SK-N-SH (cell line): Measurements from ENCODE around the gene PTPDC1. TPM values are rescaled to one million over a fixed set of nuclear protein-coding genes. Genes with fewer than 3 reads are reported as not detected.

Source experiments
- CTCF ChIA-PET: fragments of 300-600, 350-600 bp; formaldehyde crosslinking; extraction: SDS; loops from one replicate; lab custom pipeline; 2021; lab: Yijun Ruan, JAX
- POLR2A ChIA-PET: fragments of 350-600 bp; sonication (Branson Sonifier 250); formaldehyde crosslinking; extraction: SDS; loops from one replicate; lab custom pipeline; 2020; ENCODE audit warnings: antibody characterized with exemption, inconsistent platforms; lab: Yijun Ruan, JAX
- DNase-seq: peaks from one replicate; pipeline ENCODE4 v3.0.0; 2012
- H2AFZ ChIP-seq: fragments of 200-600 bp; sonication (generic); 2 replicates; pipeline ENCODE4 v1.8.1; 2016; ENCODE audit warnings: antibody characterized with exemption, mild to moderate bottlenecking, low read depth
- H3F3A ChIP-seq: fragments of 200-600 bp; sonication (generic); replicated peaks from 2 replicates; pipeline ENCODE3; 2016; ENCODE audit warnings: antibody characterized with exemption, mild to moderate bottlenecking; ENCODE audit not compliant: insufficient read depth
- H3K27ac ChIP-seq, 2 experiments: fragments of 200-500 bp in 1 of 2; fragments of 200-600 bp in 1 of 2; sonication (Bioruptor generic) in 1 of 2; sonication (generic), shearing (Covaris generic) in 1 of 2; 2 replicates each; pipeline versions ENCODE4 v1.5.1 to v1.6.1; 2014 to 2016; ENCODE audit warnings: low read depth in 2 of 2, inconsistent platforms in 1 of 2, low read length in 1 of 2, mild to moderate bottlenecking in 1 of 2, mixed read lengths in 1 of 2
- H3K27me3 ChIP-seq: fragments of 200-600 bp; sonication (generic), shearing (Covaris generic); 2 replicates; pipeline ENCODE4 v1.6.1; 2016; ENCODE audit warnings: mixed run types; ENCODE audit not compliant: insufficient read depth
- H3K36me3 ChIP-seq, 2 experiments: fragments of 200-500 bp in 1 of 2; fragments of 200-600 bp in 1 of 2; sonication (Bioruptor generic) in 1 of 2; sonication (generic) in 1 of 2; replicated peaks in 1 of 2; 2 replicates each; pipeline versions ENCODE3 to v1.5.1; 2014 to 2016; ENCODE audit warnings: low read length in 1 of 2, mild to moderate bottlenecking in 1 of 2; ENCODE audit not compliant: insufficient read depth in 2 of 2, control insufficient read depth in 1 of 2
- H3K4me1 ChIP-seq, 2 experiments: fragments of 200-500 bp in 1 of 2; fragments of 200-600 bp in 1 of 2; sonication (Bioruptor generic) in 1 of 2; sonication (generic), shearing (Covaris generic) in 1 of 2; 2 replicates each; pipeline versions ENCODE4 v1.5.1 to v1.6.1; 2014 to 2016; ENCODE audit warnings: low read depth in 1 of 2, low read length in 1 of 2, mixed run types in 1 of 2; ENCODE audit not compliant: insufficient read depth in 2 of 2, control insufficient read depth in 1 of 2
- H3K4me2 ChIP-seq: fragments of 200-600 bp; sonication (generic), shearing (Covaris generic); 2 replicates; pipeline ENCODE4 v1.6.1; 2017; ENCODE audit warnings: mixed run types
- H3K4me3 ChIP-seq, 2 experiments: fragments of 200-500 bp in 1 of 2; fragments of 200-600 bp in 1 of 2; sonication (Bioruptor generic) in 1 of 2; sonication (generic), shearing (Covaris generic) in 1 of 2; 2 replicates each; pipeline versions ENCODE4 v1.5.1 to v1.8.1; 2014 to 2016; ENCODE audit warnings: low read depth in 2 of 2, inconsistent platforms in 1 of 2, low read length in 1 of 2, mild to moderate bottlenecking in 1 of 2, mixed read lengths in 1 of 2, moderate library complexity in 1 of 2
- H3K79me2 ChIP-seq: fragments of 200-600 bp; sonication (generic); 2 replicates; pipeline ENCODE4 v1.8.1; 2017; ENCODE audit warnings: mild to moderate bottlenecking; ENCODE audit not compliant: insufficient read depth
- H3K9ac ChIP-seq: fragments of 200-600 bp; sonication (generic); 2 replicates; pipeline ENCODE4 v1.6.1; 2017; ENCODE audit warnings: mixed run types
- H3K9me2 ChIP-seq: fragments of 200-600 bp; sonication (generic); 2 replicates; pipeline ENCODE4 v1.6.1; 2017; ENCODE audit warnings: mixed run types
- H3K9me3 ChIP-seq: fragments of 200-600 bp; sonication (generic); 2 replicates; pipeline ENCODE4 v1.6.1; 2017; ENCODE audit warnings: mixed run types, mild to moderate bottlenecking, moderate library complexity
- H4K20me1 ChIP-seq: fragments of 200-600 bp; sonication (generic); 2 replicates; pipeline ENCODE4 v1.6.1; 2017; ENCODE audit warnings: mild to moderate bottlenecking, mixed run types; ENCODE audit not compliant: insufficient read depth
- CHD2 ChIP-seq: fragments of 150-350 bp; IDR thresholded peaks from 2 replicates; pipeline ENCODE4 v1.6.1; 2018; ENCODE audit warnings: low read length; ENCODE audit not compliant: partially characterized antibody
- EZH2phosphoT487 ChIP-seq: fragments of 200-600 bp; sonication (generic); IDR thresholded peaks from 2 replicates; pipeline ENCODE4 v1.6.1; 2017; ENCODE audit warnings: low read depth, mixed run types, mild to moderate bottlenecking, antibody characterized with exemption, moderate library complexity, borderline replicate concordance
- GABPA ChIP-seq: IDR thresholded peaks from 2 replicates; pipeline ENCODE4 v1.4.0; 2012; ENCODE audit warnings: low read depth, mild to moderate bottlenecking
- JUND ChIP-seq: IDR thresholded peaks from 2 replicates; pipeline ENCODE4 v1.4.0; 2012
- MAX ChIP-seq: IDR thresholded peaks from 2 replicates; pipeline ENCODE4 v1.4.0; 2012; ENCODE audit warnings: low read depth
- TCF12 ChIP-seq: IDR thresholded peaks from 2 replicates; pipeline ENCODE4 v1.4.0; 2012
- TEAD4 ChIP-seq: IDR thresholded peaks from 2 replicates; pipeline ENCODE4 v1.4.0; 2012; ENCODE audit warnings: mild to moderate bottlenecking, borderline replicate concordance; ENCODE audit not compliant: insufficient read depth
- WGBS: methylation state at CpG from one replicate; pipeline ENCODE4 v1.1.6; 2017; ENCODE audit warnings: low lambda C conversion rate; 5-methylcytosine and 5-hydroxymethylcytosine counted together
- polyA plus RNA-seq, 3 experiments: library from polyadenylated mRNA; depleted of rRNA; stranded (reverse); fragments of >200 nt; gene quantifications; 2 replicates each; pipeline ENCODE4 v1.2.3, GENCODE V29; 2012

The PTPDC1 gene
- polyA plus RNA-seq, 1 of the 3 experiments (the other 2 are of a cell fraction), result 3.7 TPM

- WGBS, result 87% methylated on average over 10 of the region's 10 CpGs
- Histone ChIP-seq H3K9ac (no peak overlapping the region), H4K20me1 (no peaks in the 10 kb centered on the region), H3K9me3 (no peaks in the 10 kb centered on the region), H2AFZ (no peak overlapping the region; the same call in 1 of the 2 replicates)
- TF ChIP-seq TCF12, result no peak
- no peak for TF ChIP-seq MAX
- no peak for TF ChIP-seq CHD2
- no peak for TF ChIP-seq EZH2phosphoT487
- no peak for TF ChIP-seq JUND
- no peak for TF ChIP-seq GABPA
- TF ChIP-seq TEAD4, result no peak
- TF ChIP-seq, all 33 proteins: peak for 0
- Histone ChIP-seq H3K4me3 (no peak overlapping the region), H3K4me1 (peaks cover 7 to 19% of the 10 kb centered on the region in 2 experiments; a peak in 3 of 4 replicates), H3F3A (no peaks in the 10 kb centered on the region), H3K9me2 (no peaks in the 10 kb centered on the region), H3K4me2 (no peak overlapping the region), H3K79me2 (no peaks in the 10 kb centered on the region), H3K36me3 (no peaks in the 10 kb centered on the region), H3K27ac (no peak overlapping the region), H3K27me3 (no peaks in the 10 kb centered on the region)
- DNase-seq, result no peak
- POLR2A ChIA-PET, result no interaction called here
- CTCF ChIA-PET, result interaction anchor here (0.6 to 1.1 kb wide), 6 partner anchors 11 to 983 kb away, joined by 3 to 4 read pairs (median 3); no protein-coding TSS in a partner anchor
These were observed 73.0 kb downstream of the PTPDC1 start for GRCh38 chr9:94157050-94157801.

Other genes starting within 250 kb of the PTPDC1 start
- gene BARX1, start 129.1 kb upstream of the PTPDC1 start, polyA plus RNA-seq (2012; rRNA removed), result not detected in 2 replicates
- gene ZNF169, start 174.8 kb downstream of the PTPDC1 start, polyA plus RNA-seq (2012; rRNA removed), result 3.1 and 6.4 TPM in 2 replicates
- not detected in 2 replicates for gene NUTM2F, start 244.2 kb downstream of the PTPDC1 start, polyA plus RNA-seq (2012; rRNA removed)